HEK293 (cell line): Measurements from ENCODE around the gene CNTNAP3B.
"Not testable (repeated sequence)": the region's sequence is repeated elsewhere in the genome, so short reads cannot be mapped to it uniquely, and the experiment has no call there.

Experiments used
- CTCF ChIP-seq: fragments of 450-650 bp; formaldehyde crosslinking; IDR thresholded peaks from 2 replicates; pipeline ENCODE4 v1.5.1; 2016; ENCODE audit warnings: missing biosample characterization, missing genetic modification characterization
- PATZ1 ChIP-seq: fragments of 450-650 bp; formaldehyde crosslinking; IDR thresholded peaks from 2 replicates; pipeline ENCODE4 v1.5.1; 2016; ENCODE audit warnings: missing biosample characterization, missing genetic modification characterization
- ZEB2 ChIP-seq: fragments of 450-650 bp; formaldehyde crosslinking; IDR thresholded peaks from 2 replicates; pipeline ENCODE4 v1.5.1; 2016; ENCODE audit warnings: missing biosample characterization, missing genetic modification characterization
- ZNF157 ChIP-seq: fragments of 450-650 bp; formaldehyde crosslinking; IDR thresholded peaks from 2 replicates; pipeline ENCODE4 v1.5.1; 2016; ENCODE audit warnings: missing biosample characterization, missing genetic modification characterization
- ZNF354C ChIP-seq: fragments of 450-650 bp; formaldehyde crosslinking; IDR thresholded peaks from 2 replicates; pipeline ENCODE4 v1.5.1; 2016; ENCODE audit warnings: missing biosample characterization, missing genetic modification characterization, low read depth, borderline replicate concordance
- ZNF776 ChIP-seq: fragments of 450-650 bp; formaldehyde crosslinking; IDR thresholded peaks from 2 replicates; pipeline ENCODE4 v1.5.0; 2017; ENCODE audit warnings: missing biosample characterization, missing genetic modification characterization, borderline replicate concordance
- ZSCAN5A ChIP-seq: fragments of 450-650 bp; formaldehyde crosslinking; IDR thresholded peaks from 2 replicates; pipeline ENCODE4 v1.5.1; 2016; ENCODE audit warnings: missing biosample characterization, missing genetic modification characterization

GRCh38 chr9:42080376-42080775 is 48.9 kb downstream of the CNTNAP3B start:
- not testable (repeated sequence) for TF ChIP-seq ZSCAN5A (tag by site-specific recombination); ZEB2; ZNF354C (tag by site-specific recombination); CTCF (tag by site-specific recombination); ZNF776 (tag by site-specific recombination); PATZ1 (tag by site-specific recombination); ZNF157
